SK-N-SH treated with all-trans-retinoic acid at 6 μM for 48 hours (cell line): Measurements from ENCODE around the gene ESPNL.

ENCODE experiments used
- ATAC-seq: fragments of 200-7000 bp; cut with Tn5 transposase; 3 replicates; pipeline ENCODE4 v1.9.1; 2020; ENCODE audit warnings: mild to moderate bottlenecking, moderate library complexity
- ARNTL ChIP-seq: fragments of 450-650 bp; formaldehyde crosslinking; IDR thresholded peaks from 2 replicates; pipeline ENCODE4 v1.5.0; 2020; ENCODE audit warnings: low read depth, mild to moderate bottlenecking, moderate library complexity, borderline replicate concordance
- CREB5 ChIP-seq: fragments of 250-450 bp; sonication (Bioruptor Pico); IDR thresholded peaks from 2 replicates; pipeline ENCODE4 v1.5.1; 2020; ENCODE audit warnings: low read depth, mild to moderate bottlenecking, moderate library complexity
- CSRNP3 ChIP-seq: fragments of 250-450 bp; sonication (Bioruptor Pico); IDR thresholded peaks from 2 replicates; pipeline ENCODE4 v1.5.1; 2021; ENCODE audit warnings: mild to moderate bottlenecking, moderate library complexity
- ISL1 ChIP-seq: fragments of 250-450 bp; sonication (Bioruptor Pico); IDR thresholded peaks from 2 replicates; pipeline ENCODE4 v2.1.2; 2022; ENCODE audit warnings: mild to moderate bottlenecking, moderate library complexity
- PPARA ChIP-seq: fragments of 250-450 bp; sonication (Bioruptor Pico); IDR thresholded peaks from 2 replicates; pipeline ENCODE4 v1.5.0; 2020; ENCODE audit warnings: mild to moderate bottlenecking, borderline replicate concordance
- SNAI2 ChIP-seq: fragments of 250-450 bp; sonication (Bioruptor Pico); IDR thresholded peaks from 2 replicates; pipeline ENCODE4 v1.5.0; 2020; ENCODE audit warnings: mild to moderate bottlenecking, moderate library complexity
- TCF4 ChIP-seq: fragments of 250-450 bp; sonication (Bioruptor Pico); IDR thresholded peaks from 2 replicates; pipeline ENCODE4 v1.8.0; 2021; ENCODE audit warnings: mild to moderate bottlenecking, moderate library complexity, borderline replicate concordance
- TOX ChIP-seq: fragments of 250-450 bp; sonication (Bioruptor Pico); IDR thresholded peaks from 2 replicates; pipeline ENCODE4 v1.8.0; 2021; ENCODE audit warnings: mild to moderate bottlenecking, moderate library complexity, borderline replicate concordance
- ZC3H10 ChIP-seq: fragments of 250-450 bp; sonication (Bioruptor Pico); IDR thresholded peaks from 2 replicates; pipeline ENCODE4 v1.5.1; 2021; ENCODE audit warnings: mild to moderate bottlenecking, moderate library complexity
- ZFP3 ChIP-seq: fragments of 250-450 bp; sonication (Bioruptor Pico); IDR thresholded peaks from 2 replicates; pipeline ENCODE4 v1.5.0; 2020; ENCODE audit warnings: mild to moderate bottlenecking, moderate library complexity
- ZFP30 ChIP-seq: fragments of 450-650 bp; formaldehyde crosslinking; IDR thresholded peaks from 2 replicates; pipeline ENCODE4 v1.5.0; 2022; ENCODE audit warnings: mild to moderate bottlenecking, moderate library complexity
- ZNF565 ChIP-seq: fragments of 450-650 bp; formaldehyde crosslinking; conservative IDR thresholded peaks from 2 replicates; pipeline ENCODE4 v1.5.0; 2020; ENCODE audit warnings: low read depth, mild to moderate bottlenecking, moderate library complexity
- ZNF8 ChIP-seq: fragments of 450-650 bp; formaldehyde crosslinking; IDR thresholded peaks from 2 replicates; pipeline ENCODE4 v1.5.0; 2020; ENCODE audit warnings: mild to moderate bottlenecking, moderate library complexity
- TF ChIP-seq, protein P1 (sequence below): fragments of 250-450 bp; sonication (Bioruptor Pico); IDR thresholded peaks from 2 replicates; pipeline ENCODE4 v1.8.0; 2021; ENCODE audit warnings: low read depth, mild to moderate bottlenecking, moderate library complexity, borderline replicate concordance
- TF ChIP-seq, protein P2 (sequence below): fragments of 250-450 bp; sonication (Bioruptor Pico); IDR thresholded peaks from 2 replicates; pipeline ENCODE4 v1.5.0; 2020; ENCODE audit warnings: mild to moderate bottlenecking, moderate library complexity

ESPNL gene

GRCh38 chr2:238121511-238122286 lies 21.6 kb downstream of the ESPNL start:
- no peak for ATAC-seq

DNA sequence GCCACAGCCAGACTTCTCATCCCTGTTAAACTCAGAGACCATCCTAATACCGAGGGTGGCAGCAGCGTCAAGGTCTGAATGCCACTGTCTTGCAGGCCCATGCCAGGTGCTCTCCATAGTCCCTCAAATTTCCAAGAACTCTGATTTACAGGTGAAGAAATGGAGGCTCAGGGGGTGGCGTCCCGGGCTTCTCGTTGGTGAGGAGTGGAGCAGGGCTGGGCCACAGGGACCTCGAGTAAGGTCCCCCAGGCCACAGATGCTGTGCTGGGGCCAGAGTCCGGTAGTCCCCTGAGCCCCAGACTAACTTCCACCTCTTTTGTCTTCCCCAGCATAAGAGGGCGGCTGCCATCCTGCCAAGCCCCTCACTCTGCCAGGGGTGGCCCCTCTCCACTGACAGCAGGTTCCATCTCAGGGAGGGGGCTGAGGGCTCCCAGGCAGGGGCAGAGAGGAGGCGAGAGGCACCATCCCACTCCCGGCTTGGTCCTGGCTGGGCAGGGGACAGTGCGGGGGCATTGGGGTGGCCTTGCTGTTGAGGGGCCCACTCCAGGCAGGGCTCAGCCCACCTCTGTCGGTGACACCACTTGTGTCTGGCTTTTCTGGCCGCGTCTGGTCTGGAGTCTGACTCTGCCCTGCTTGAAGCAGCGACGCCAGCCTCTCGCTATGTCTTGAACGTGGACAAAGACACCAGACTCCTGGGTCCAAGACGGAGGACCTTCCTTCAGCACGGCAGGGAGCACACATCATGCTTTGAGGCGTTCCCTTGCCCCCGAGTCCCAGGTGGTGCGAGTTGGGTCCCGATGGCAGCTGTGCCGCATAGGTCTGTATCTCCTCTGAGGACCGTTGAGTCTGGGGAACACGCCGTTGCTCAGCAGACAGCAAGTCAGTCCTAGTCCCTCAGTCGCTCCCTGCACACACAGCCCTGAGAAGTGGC lies 22.4 kb downstream of the ESPNL start:
- ATAC-seq: no peak
- TF ChIP-seq, protein P1, sequence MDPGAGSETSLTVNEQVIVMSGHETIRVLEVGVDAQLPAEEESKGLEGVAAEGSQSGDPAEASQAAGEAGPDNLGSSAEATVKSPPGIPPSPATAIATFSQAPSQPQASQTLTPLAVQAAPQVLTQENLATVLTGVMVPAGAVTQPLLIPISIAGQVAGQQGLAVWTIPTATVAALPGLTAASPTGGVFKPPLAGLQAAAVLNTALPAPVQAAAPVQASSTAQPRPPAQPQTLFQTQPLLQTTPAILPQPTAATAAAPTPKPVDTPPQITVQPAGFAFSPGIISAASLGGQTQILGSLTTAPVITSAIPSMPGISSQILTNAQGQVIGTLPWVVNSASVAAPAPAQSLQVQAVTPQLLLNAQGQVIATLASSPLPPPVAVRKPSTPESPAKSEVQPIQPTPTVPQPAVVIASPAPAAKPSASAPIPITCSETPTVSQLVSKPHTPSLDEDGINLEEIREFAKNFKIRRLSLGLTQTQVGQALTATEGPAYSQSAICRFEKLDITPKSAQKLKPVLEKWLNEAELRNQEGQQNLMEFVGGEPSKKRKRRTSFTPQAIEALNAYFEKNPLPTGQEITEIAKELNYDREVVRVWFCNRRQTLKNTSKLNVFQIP: no peak
- TF ChIP-seq PPARA (CRISPR knock-in tag) (no peak), TOX (CRISPR knock-in tag) (no peak), ZC3H10 (no peak), ZFP30 (CRISPR knock-in tag) (no peak)

More at GRCh38 chr2:238121511-238122286, 21.6 kb downstream of the ESPNL start:
- TF ChIP-seq CSRNP3 (no peak), ISL1 (no peak), ZNF8 (no peak), TCF4 (no peak), ARNTL (CRISPR knock-in tag) (no peak), ZFP3 (CRISPR knock-in tag) (no peak), ZFP30 (CRISPR knock-in tag) (no peak), ZNF565 (CRISPR knock-in tag) (no peak)
- TF ChIP-seq, protein P2, sequence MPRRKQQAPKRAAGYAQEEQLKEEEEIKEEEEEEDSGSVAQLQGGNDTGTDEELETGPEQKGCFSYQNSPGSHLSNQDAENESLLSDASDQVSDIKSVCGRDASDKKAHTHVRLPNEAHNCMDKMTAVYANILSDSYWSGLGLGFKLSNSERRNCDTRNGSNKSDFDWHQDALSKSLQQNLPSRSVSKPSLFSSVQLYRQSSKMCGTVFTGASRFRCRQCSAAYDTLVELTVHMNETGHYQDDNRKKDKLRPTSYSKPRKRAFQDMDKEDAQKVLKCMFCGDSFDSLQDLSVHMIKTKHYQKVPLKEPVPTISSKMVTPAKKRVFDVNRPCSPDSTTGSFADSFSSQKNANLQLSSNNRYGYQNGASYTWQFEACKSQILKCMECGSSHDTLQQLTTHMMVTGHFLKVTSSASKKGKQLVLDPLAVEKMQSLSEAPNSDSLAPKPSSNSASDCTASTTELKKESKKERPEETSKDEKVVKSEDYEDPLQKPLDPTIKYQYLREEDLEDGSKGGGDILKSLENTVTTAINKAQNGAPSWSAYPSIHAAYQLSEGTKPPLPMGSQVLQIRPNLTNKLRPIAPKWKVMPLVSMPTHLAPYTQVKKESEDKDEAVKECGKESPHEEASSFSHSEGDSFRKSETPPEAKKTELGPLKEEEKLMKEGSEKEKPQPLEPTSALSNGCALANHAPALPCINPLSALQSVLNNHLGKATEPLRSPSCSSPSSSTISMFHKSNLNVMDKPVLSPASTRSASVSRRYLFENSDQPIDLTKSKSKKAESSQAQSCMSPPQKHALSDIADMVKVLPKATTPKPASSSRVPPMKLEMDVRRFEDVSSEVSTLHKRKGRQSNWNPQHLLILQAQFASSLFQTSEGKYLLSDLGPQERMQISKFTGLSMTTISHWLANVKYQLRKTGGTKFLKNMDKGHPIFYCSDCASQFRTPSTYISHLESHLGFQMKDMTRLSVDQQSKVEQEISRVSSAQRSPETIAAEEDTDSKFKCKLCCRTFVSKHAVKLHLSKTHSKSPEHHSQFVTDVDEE (CRISPR knock-in tag): no peak
- TF ChIP-seq, protein P1: no peak

- TF ChIP-seq CREB5 (CRISPR knock-in tag) (no peak), SNAI2 (CRISPR knock-in tag) (no peak)
- TF ChIP-seq, protein P1: no peak
- TF ChIP-seq, all 23 proteins: peak for 0
- ATAC-seq: no peak
These were observed 23.3 kb downstream of the ESPNL start for GRCh38 chr2:238123218-238123971.
